Islet precursor cell (in vitro differentiated cells): ENCODE results near the gene DSP.

ENCODE experiments used
- DNase-seq: peaks from one replicate; pipeline ENCODE4 v3.0.0-alpha.2; 2018

Gene DSP

GRCh38 chr6:7561153-7561964, 19.9 kb downstream of the DSP start:
- DNase-seq, result peak; percentile 60

DNA sequence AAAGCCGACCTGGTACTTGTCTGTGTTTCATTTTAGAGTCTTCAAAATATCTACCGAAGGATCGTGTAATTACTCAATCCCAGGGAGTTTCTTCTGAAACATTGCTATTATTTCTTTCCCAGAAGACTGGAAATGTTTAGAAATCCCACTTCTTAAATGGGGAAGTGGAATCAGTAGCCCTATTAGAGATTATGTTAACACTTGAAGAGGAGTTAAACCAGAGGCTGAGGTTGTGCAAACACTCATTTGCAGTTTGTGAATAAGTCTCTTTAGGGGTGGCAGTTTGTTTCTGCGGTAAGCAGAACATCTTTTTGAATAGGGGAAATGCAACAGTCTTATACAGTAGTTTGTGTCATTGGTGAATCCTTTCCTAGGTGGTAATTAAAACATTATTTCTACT, 21.3 kb downstream of the DSP start:
- DNase-seq, result no peak

- no peak for DNase-seq
Observed at GRCh38 chr6:7566107-7566506, 24.6 kb downstream of the DSP start.

GRCh38 chr6:7566617-7567173, 25.2 kb downstream of the DSP start:
- no peak for DNase-seq

DNA sequence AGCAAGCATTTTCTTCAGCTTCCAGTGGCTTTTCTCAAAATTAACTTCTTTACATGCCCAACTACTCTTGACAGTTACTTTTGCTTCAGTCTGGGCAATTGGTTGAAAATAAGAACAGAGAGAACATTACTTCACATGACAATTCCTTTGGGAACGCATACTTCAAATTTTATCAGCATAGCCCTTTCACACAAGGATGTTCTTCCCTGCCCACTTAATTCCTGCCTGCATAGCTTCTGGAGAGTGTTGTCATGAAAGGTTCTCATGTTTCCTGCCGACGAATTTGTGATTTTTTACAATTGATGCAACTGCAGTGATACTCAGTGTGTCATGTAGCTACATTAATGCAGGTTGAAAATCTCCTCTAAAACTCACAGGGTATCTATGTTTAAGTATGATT, 26.6 kb downstream of the DSP start:
- no peak for DNase-seq

GRCh38 chr6:7569082-7569481, 27.6 kb downstream of the DSP start:
- no peak for DNase-seq

GRCh38 chr6:7572213-7572943, 30.9 kb downstream of the DSP start:
- no peak for DNase-seq

DNA sequence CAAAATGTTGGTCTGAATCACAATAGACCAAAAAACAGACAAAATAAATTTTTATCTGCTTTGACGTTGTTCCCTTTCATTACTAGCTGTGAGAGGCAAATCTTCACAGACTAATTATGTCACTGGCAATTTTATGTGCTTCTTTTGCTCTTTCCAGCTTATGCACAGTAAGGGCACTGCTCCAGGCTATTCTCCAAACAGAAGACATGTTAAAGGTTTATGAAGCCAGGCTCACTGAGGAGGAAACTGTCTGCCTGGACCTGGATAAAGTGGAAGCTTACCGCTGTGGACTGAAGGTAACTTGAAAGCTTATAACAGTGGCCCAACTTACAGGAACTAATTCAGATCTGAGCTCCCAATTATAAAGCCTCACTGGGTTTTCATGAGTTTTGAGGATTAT, 33.0 kb downstream of the DSP start:
- DNase-seq, result no peak

- no peak for DNase-seq
Observed at GRCh38 chr6:7578516-7578915, 37.0 kb downstream of the DSP start.

DNA sequence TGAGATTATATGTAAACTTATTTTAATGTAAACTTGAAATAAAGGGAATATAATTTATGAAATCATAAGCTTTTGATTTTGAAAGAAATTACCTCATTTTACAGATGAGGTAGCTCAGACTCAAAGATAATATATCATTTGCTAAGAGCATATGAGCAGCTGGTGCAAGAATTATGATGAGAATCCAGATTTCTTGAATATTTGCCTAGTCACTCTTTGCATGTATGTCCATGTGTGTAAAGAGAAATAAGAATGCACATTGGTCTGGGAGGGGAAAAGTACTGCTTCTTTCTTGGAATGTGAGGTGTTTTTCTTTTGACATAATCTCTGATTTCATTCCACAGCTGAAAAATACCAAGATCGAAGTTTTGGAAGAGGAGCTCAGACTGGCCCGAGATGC, 37.5 kb downstream of the DSP start:
- no peak for DNase-seq

DNA sequence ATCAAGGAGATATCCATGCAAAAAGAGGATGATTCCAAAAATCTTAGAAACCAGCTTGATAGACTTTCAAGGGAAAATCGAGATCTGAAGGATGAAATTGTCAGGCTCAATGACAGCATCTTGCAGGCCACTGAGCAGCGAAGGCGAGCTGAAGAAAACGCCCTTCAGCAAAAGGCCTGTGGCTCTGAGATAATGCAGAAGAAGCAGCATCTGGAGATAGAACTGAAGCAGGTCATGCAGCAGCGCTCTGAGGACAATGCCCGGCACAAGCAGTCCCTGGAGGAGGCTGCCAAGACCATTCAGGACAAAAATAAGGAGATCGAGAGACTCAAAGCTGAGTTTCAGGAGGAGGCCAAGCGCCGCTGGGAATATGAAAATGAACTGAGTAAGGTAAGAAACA, 38.4 kb downstream of the DSP start:
- DNase-seq, result no peak

GRCh38 chr6:7580537-7580926, 39.1 kb downstream of the DSP start:
- no peak for DNase-seq

DNA sequence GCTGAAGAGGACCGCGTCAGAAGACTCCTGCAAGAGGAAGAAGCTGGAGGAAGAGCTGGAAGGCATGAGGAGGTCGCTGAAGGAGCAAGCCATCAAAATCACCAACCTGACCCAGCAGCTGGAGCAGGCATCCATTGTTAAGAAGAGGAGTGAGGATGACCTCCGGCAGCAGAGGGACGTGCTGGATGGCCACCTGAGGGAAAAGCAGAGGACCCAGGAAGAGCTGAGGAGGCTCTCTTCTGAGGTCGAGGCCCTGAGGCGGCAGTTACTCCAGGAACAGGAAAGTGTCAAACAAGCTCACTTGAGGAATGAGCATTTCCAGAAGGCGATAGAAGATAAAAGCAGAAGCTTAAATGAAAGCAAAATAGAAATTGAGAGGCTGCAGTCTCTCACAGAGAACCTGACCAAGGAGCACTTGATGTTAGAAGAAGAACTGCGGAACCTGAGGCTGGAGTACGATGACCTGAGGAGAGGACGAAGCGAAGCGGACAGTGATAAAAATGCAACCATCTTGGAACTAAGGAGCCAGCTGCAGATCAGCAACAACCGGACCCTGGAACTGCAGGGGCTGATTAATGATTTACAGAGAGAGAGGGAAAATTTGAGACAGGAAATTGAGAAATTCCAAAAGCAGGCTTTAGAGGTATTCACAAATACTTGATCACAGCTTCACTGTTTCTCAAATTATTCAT, 39.6 kb downstream of the DSP start:
- no peak for DNase-seq

GRCh38 chr6:7585287-7585930, 43.9 kb downstream of the DSP start:
- no peak for DNase-seq

DNA sequence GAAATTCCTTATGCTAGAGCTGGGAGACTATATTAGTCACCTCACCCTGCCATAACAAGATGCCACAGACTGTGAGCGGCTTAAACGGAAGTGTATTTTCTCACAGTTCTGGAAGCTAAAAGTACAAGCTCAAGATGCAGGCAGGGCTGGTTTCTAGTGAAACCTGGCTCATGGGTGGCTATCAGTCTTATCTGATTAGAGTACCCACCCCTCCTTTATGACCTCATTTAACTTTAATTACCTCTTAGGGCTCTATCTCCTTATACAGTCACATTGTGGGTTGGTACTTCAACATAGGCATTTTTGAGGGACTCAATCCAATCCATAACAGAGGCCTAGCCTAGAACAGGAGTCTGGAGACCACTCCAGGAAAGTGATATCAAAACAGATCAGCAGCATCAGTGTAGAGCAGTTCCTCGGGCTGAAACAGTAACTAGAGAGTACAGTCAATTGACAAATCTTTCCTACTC, 46.2 kb downstream of the DSP start:
- DNase-seq, result peak; percentile 64

DNA sequence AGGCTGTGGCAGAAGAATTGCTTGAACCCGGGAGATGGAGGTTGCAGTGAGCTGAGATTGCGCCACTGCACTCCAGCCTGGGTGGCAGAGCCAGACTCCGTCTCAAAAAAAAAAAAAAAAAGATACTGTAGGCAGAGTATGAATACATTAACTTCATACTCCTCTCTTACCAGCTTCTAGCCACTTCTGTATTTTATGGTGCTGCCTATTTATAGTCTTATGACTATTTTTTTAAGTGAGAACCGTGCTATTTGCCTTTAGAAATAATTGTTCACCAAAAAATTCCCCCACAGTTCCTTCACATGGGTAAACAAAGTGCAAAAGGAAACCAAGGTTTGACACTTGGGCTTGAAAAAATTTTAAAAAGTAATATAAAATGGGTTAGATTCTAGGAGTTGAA, 47.0 kb downstream of the DSP start:
- no peak for DNase-seq

DNA sequence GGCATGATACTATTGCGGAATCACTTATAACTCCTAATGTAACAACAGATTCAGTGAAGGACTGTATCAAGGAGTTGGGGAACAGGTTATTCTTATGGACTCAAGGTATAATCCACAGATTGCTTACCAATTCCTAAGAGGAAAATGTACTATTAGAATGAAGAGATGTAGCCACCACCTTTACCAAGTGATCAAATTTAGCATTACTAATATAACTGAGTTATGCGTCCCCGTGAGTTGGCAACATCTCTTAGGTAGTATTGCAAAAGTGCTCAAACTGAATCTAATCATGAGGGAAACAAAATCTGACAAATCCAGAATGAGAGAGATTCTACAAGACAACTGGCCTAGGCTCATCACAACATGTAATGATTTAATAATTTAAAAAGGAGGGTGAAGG, 47.8 kb downstream of the DSP start:
- no peak for DNase-seq

GRCh38 chr6:7589949-7590917, 48.8 kb downstream of the DSP start, which contains the start of gene SNRNP48:
SNRNP48 (plus strand) TSS chr6:7590198; CDS start chr6:7590258, 60 bp downstream.
- peak; percentile 97 for DNase-seq

GRCh38 chr6:7590918-7591302, 49.4 kb downstream of the DSP start:
- no peak for DNase-seq

GRCh38 chr6:7591770-7592169, 50.3 kb downstream of the DSP start:
- DNase-seq, result no peak

GRCh38 chr6:7593229-7593628, 51.8 kb downstream of the DSP start:
- DNase-seq, result no peak
